Activated T-helper 1 cell treated with anti-CD3 and anti-CD28 coated beads, Interleukin-12 subunit alpha, Interleukin-12 subunit beta, Interleukin-2, Interleukin-4 antibody, amounts not matched to agents 30 ng/mL and 10 ng/mL and 1 ng/mL, durations not matched to agents 14 hours and 24 hours and 36 hours (primary cell): ENCODE results near the gene SKP1. TPM values are rescaled to one million over a fixed set of nuclear protein-coding genes. Genes with fewer than 3 reads are reported as not detected.
A peak's percentile ranks its signal among the peaks of the same experiment; 100 is the strongest.
"Not testable (repeated sequence)": the region's sequence is repeated elsewhere in the genome, so short reads cannot be mapped to it uniquely, and the experiment has no call there.

ENCODE experiments used
- DNase-seq: peaks from one replicate; pipeline ENCODE4 v3.0.0; 2021; ENCODE audit warnings: low spot score
- H3K27ac Mint-ChIP-seq: one replicate; pipeline ENCODE4 v1.8.0; 2021; ENCODE audit warnings: mild to moderate bottlenecking, mixed read lengths
- H3K27me3 Mint-ChIP-seq: one replicate; pipeline ENCODE4 v1.8.0; 2022; ENCODE audit warnings: mild to moderate bottlenecking, moderate library complexity, mixed read lengths; ENCODE audit not compliant: insufficient read depth
- H3K36me3 Mint-ChIP-seq: one replicate; pipeline ENCODE4 v1.8.0; 2021; ENCODE audit warnings: low read depth, mixed read lengths
- H3K4me1 Mint-ChIP-seq: one replicate; pipeline ENCODE4 v1.8.0; 2021; ENCODE audit warnings: low read depth, mixed read lengths
- H3K4me3 Mint-ChIP-seq: one replicate; pipeline ENCODE4 v1.8.0; 2021; ENCODE audit warnings: mild to moderate bottlenecking, moderate library complexity, mixed read lengths
- H3K9me3 Mint-ChIP-seq: one replicate; pipeline ENCODE4 v1.8.0; 2021; ENCODE audit warnings: mixed read lengths
- intact Hi-C: fragments of 100-400 bp; cut with micrococcal nuclease; formaldehyde crosslinking; loops from one replicate; pipeline ENCODE4 v1.15.1; 2024
- total RNA-seq: library from RNA; stranded (reverse); gene quantifications from 2 replicates; pipeline ENCODE4 v1.2.3, GENCODE V29; 2022

SKP1 gene
- total RNA-seq, 1 donor from 2014 or later: 265 TPM

- H3K27ac Mint-ChIP-seq: no peak overlapping the region
- no peak overlapping the region for H3K4me3 Mint-ChIP-seq
- H3K9me3 Mint-ChIP-seq: peaks cover 4% of the 10 kb centered on the region
- no peaks in the 10 kb centered on the region for H3K27me3 Mint-ChIP-seq
- intact Hi-C loops: no loop called here
- DNase-seq: no peak
- peaks cover 53% of the 10 kb centered on the region for H3K36me3 Mint-ChIP-seq
- peaks cover 23% of the 10 kb centered on the region for H3K4me1 Mint-ChIP-seq
Measured at GRCh38 chr5:134162592-134162991, 14.2 kb downstream of the SKP1 start.

DNA sequence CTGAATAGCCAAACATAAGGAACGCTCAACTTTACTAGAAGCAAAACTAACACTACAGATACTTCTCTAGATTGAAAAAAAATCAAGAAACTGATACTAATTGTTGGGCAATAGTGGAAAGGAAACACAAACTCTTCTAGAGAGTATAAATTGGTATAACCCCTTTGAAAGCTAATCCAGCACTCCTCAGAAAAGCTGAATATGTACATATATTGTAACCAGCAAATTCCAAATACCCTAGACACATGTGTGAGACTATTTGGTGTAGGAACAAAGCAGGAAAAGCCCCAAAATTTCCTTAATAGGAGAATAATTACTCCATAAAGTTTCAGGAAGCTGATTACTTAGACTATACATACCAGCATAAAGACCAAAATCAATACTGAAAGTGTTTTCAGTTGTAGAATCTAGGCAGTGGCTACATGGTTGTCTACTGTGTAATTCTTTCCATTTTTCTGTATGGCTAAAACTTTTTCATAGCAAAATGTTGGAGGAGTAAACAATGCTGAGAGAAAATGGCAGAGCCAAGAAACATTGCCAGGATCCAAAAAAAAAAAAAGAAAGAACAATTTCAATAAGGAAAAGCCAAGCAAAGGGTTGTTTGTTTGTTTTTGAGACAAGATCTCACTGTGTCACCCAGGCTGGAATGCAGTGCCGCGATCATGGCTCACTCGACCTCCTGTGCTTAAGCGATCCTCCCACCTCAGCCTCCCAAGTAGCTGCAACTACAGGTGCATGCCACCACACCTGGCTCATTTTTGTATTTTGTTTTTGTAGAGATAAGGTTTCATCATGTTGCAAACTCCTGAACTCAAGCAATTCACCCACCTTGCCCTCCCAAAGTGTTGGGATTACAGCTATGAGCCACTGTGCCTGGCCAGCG, 15.0 kb downstream of the SKP1 start:
- H3K27me3 Mint-ChIP-seq: no peaks in the 10 kb centered on the region
- H3K27ac Mint-ChIP-seq: peak overlapping the region; percentile 38
- peaks cover 52% of the 10 kb centered on the region for H3K36me3 Mint-ChIP-seq
- no peak for DNase-seq
- peaks cover 4% of the 10 kb centered on the region for H3K9me3 Mint-ChIP-seq
- intact Hi-C loops: no loop called here
- peaks cover 23% of the 10 kb centered on the region for H3K4me1 Mint-ChIP-seq
- H3K4me3 Mint-ChIP-seq: no peak overlapping the region

DNA sequence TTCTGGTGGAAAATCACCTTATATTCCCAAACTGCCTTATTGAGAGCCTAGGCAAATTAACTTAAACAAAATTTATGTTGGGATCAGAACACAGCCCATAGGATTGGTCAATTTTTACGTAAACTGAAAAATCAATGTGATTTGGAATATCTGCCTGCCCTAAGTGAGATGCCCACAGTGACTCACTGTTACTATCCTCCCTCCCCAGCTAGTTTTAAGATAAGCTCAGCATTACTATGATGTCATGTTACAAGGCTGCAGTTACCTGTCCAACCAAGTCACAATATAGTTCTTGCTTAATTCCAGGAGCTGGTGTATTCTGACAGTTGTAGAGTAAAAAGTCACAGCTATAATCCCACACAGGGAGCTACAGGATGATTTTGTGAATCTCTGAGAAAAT, 23.1 kb downstream of the SKP1 start:
- no peak overlapping the region for H3K4me3 Mint-ChIP-seq
- H3K27ac Mint-ChIP-seq: no peak overlapping the region
- intact Hi-C loops: no loop called here
- peaks cover 59% of the 10 kb centered on the region for H3K36me3 Mint-ChIP-seq
- no peak for DNase-seq
- no peaks in the 10 kb centered on the region for H3K27me3 Mint-ChIP-seq
- no peaks in the 10 kb centered on the region for H3K9me3 Mint-ChIP-seq
- peaks cover 39% of the 10 kb centered on the region for H3K4me1 Mint-ChIP-seq

DNA sequence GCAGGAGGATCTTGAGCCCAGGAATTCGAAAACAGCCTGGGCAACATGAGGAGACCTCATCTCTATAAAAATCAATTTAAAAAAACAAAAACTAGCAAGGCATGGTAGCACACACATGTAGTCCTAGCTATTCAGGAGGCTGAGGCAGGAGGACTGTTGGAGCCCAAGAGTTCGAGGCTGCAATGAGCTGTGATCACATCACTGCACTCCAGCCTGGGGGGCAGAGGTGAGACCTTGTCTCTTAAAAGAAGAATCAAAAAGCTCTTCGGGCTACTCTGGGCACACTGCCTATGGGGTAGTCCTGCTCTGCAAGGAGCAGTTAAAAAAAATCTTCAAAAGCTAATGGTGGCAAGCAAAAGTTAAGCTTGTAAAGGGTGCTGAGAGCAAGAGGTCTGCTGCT, 23.5 kb downstream of the SKP1 start:
- Mint-ChIP-seq H3K27me3 (no peaks in the 10 kb centered on the region), H3K4me3 (no peak overlapping the region), H3K36me3 (peaks cover 55% of the 10 kb centered on the region), H3K27ac (no peak overlapping the region), H3K9me3 (no peaks in the 10 kb centered on the region), H3K4me1 (peaks cover 39% of the 10 kb centered on the region)
- DNase-seq: no peak
- intact Hi-C loops: no loop called here

DNA sequence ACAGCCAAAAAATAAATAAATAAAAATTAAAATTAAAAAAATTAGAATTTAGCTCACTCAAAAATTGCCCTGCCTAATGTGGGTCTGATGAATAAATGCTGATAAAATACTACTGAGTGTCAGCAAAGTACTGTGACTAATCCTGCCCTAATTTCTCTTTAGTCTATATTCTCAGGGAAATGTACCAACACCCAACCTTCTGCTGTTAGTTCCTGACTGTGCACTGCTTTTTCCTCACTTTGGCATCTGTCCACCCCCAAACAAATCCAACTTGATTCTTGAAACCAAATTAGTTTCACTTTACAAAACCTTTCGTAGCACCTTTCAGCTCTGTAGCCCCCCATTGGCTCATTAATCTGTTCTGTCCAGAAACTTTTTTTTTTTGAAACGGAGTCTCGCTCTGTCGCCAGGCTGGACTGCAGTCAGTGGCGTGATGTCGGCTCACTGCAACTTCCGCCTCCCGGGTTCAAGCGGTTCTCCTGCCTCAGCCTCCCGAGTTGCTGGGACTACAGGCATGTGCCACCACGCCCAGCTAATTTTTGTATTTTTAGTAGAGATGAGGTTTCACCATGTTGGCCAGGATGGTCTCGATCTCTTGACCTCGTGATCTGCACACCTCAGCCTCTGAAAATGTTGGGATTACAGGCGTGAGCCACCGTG, 24.4 kb downstream of the SKP1 start:
- H3K27ac Mint-ChIP-seq, H3K4me3 Mint-ChIP-seq, DNase-seq, H3K9me3 Mint-ChIP-seq, intact Hi-C loops, H3K27me3 Mint-ChIP-seq: not testable (repeated sequence)
- Mint-ChIP-seq H3K4me1 (peaks cover 39% of the 10 kb centered on the region), H3K36me3 (peaks cover 47% of the 10 kb centered on the region)

DNA sequence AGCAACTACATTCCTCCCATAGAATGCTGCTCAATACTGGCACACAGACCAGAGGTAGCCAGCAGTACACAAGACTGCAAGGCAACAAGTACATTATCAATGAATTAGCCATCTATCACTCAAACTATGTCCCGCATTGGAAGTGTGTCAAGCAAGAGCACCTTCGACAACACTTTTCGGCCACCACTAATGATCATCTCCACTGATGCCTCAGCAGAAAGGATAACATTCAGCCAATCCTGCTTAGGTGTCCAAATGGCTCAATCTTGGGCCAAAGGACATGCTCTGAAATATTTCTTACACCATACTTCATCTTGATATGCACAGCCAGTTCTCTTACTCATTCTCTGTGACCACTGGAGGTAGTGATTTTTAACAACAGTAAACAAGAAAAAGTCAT, 25.0 kb downstream of the SKP1 start:
- Mint-ChIP-seq H3K4me3 (no peak overlapping the region), H3K27me3 (no peaks in the 10 kb centered on the region), H3K27ac (no peak overlapping the region), H3K9me3 (no peaks in the 10 kb centered on the region), H3K36me3 (peaks cover 49% of the 10 kb centered on the region), H3K4me1 (peaks cover 39% of the 10 kb centered on the region)
- intact Hi-C loops: no loop called here
- no peak for DNase-seq

DNA sequence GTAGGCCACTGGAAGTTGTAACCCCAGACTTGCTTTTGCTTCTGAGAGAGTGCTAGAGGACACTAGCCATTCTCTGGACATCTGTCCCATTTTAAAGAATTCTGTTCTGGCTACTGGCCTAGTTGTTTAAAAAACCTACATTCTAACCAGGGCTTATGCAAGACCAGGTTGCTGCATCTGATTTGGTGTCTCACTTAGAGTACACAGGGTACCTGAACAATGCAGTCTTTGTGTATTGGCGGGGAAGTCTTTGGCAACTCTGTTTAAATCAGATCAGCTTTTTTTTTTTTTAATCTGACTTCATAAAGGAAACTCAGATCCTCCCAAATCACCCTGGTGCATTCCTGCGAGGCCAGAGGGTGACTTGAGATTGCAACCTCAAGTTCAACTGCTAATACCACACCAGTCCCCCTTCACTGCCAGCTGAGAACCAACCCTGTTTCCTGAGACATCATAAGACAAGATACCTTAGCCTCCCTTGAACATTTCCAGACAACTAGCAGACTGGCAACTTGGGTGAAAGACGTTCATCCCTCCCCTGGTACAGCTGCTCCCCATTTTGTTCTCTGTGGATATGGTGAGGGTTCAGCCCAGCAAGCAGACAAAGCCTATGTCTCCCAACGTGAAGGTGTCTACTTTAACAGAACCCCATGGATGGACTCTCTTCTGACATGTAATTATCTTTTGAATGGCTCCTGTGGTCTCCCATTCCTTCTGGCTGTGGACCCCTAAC, 27.0 kb downstream of the SKP1 start:
- DNase-seq: no peak
- peaks cover 43% of the 10 kb centered on the region for H3K4me1 Mint-ChIP-seq
- no peaks in the 10 kb centered on the region for H3K27me3 Mint-ChIP-seq
- no peaks in the 10 kb centered on the region for H3K9me3 Mint-ChIP-seq
- peak overlapping the region; percentile 10 for H3K27ac Mint-ChIP-seq
- intact Hi-C loops: no loop called here
- H3K4me3 Mint-ChIP-seq: no peak overlapping the region
- peaks cover 47% of the 10 kb centered on the region for H3K36me3 Mint-ChIP-seq

DNA sequence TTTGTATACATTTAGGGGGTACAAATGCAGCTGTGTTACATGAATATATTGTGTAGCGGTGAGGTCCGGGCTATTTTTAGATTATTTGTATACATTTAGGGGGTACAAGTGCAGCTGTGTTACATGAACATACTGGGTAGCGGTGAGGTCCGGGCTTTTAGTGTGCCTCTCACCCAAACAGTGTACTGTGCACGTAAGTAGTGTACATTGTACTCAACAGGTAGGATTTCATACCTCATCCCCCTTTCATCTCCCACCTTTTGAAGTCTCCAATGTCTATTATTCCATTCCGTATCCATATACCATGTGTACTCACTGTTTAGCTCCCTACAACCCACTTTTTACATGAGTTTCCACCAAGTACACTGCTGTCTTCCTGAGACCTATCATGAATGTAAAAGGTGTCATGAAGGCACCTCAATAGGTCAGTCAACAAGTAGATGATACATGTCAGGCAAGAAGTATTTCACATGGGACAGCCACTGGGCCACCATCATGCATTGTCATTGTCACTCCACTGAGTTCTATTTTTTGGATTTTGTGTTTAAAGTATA, 27.7 kb downstream of the SKP1 start:
- no peak for DNase-seq
- H3K27me3 Mint-ChIP-seq: no peaks in the 10 kb centered on the region
- no peak overlapping the region for H3K27ac Mint-ChIP-seq
- intact Hi-C loops: no loop called here
- peaks cover 46% of the 10 kb centered on the region for H3K36me3 Mint-ChIP-seq
- peaks cover 41% of the 10 kb centered on the region for H3K4me1 Mint-ChIP-seq
- H3K4me3 Mint-ChIP-seq: no peak overlapping the region
- H3K9me3 Mint-ChIP-seq: no peaks in the 10 kb centered on the region

GRCh38 chr5:134148316-134148715, 28.4 kb downstream of the SKP1 start:
- Mint-ChIP-seq H3K9me3 (no peaks in the 10 kb centered on the region), H3K27me3 (no peaks in the 10 kb centered on the region), H3K27ac (no peak overlapping the region), H3K36me3 (peaks cover 42% of the 10 kb centered on the region), H3K4me3 (no peak overlapping the region), H3K4me1 (peaks cover 36% of the 10 kb centered on the region)
- intact Hi-C loops: no loop called here
- no peak for DNase-seq

- peaks cover 42% of the 10 kb centered on the region for H3K36me3 Mint-ChIP-seq
- no peaks in the 10 kb centered on the region for H3K27me3 Mint-ChIP-seq
- no peaks in the 10 kb centered on the region for H3K9me3 Mint-ChIP-seq
- H3K27ac Mint-ChIP-seq: no peak overlapping the region
- peaks cover 32% of the 10 kb centered on the region for H3K4me1 Mint-ChIP-seq
- no peak overlapping the region for H3K4me3 Mint-ChIP-seq
- intact Hi-C loops: loop anchor here (1.0 kb wide), 2 partner anchors 108 to 121 kb away; no protein-coding TSS in a partner anchor
- DNase-seq: no peak
Measured at GRCh38 chr5:134146651-134147518, 29.9 kb downstream of the SKP1 start.

- Mint-ChIP-seq H3K27ac (peak overlapping the region; percentile 19), H3K4me3 (no peak overlapping the region), H3K27me3 (no peaks in the 10 kb centered on the region), H3K36me3 (peaks cover 44% of the 10 kb centered on the region), H3K9me3 (no peaks in the 10 kb centered on the region), H3K4me1 (peaks cover 36% of the 10 kb centered on the region)
- DNase-seq: peak; percentile 67
- intact Hi-C loops: loop anchor here (1.0 kb wide), 3 partner anchors 32 to 120 kb away; partner anchors contain the start of gene TCF7
Measured at GRCh38 chr5:134145779-134146581, 30.8 kb downstream of the SKP1 start.
